HG02938 (cell line): ENCODE data around the gene MYL4.
"Not testable (repeated sequence)": the region's sequence is repeated elsewhere in the genome, so short reads cannot be mapped to it uniquely, and the experiment has no call there.

ENCODE experiments used
- ATAC-seq: cut with Tn5 transposase; IDR thresholded peaks from one replicate; pipeline ENCODE4 v1.9.1; 2021; ENCODE audit warnings: mild to moderate bottlenecking, moderate library complexity; ENCODE audit not compliant: unreplicated experiment

Gene MYL4

DNA sequence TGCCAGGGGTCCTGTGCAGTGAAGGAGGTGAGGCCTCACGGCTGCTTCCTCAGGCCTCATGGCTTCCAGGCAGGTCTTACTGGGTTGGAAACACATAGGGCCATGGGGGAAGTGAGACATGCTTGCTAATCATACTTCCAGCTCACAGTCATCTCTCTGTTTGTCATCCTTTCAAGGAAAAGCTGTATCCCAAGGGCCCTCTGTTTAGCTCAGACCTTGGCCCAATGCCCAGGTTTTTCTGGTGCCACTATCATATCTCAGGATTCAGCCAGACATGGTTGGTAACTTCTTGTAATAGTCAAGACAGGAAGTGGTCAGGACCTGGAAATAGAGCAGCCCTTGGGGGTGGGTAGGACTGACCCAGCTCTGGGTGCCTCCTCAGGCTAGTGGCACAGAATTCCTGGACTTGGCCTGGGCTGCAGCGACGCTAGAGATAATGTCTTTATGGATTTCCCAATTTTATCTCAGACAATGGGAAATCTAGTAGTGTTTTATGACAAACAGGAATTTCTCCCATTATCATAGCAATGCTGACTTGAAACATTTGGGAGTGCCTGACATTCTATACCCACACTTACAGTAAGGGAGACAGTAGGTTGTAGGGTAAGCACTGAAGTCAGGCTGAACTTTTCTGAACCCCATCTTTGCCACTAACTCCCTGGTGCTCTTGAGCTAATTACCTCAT, 31.0 kb downstream of the MYL4 start:
- no peak for ATAC-seq

DNA sequence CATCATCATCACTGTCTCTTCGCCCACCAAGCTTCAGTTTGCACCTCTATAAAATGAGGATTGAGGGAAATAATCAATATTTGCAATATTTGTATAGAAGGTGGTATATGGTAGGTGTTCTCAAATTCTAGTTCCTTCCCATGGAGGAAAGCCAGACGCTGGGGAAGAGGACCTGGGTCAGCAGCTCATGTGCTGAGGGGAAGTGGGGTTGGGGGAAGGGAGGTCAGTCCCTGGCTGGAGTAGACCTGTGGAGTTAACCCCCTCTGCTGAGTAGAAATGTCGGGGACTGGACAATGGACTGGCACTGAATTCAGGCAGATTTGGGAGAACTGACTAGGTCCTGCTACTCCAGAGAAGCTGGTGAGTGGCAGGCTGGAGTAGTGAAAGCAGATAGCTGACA, 31.7 kb downstream of the MYL4 start:
- ATAC-seq = no peak

DNA sequence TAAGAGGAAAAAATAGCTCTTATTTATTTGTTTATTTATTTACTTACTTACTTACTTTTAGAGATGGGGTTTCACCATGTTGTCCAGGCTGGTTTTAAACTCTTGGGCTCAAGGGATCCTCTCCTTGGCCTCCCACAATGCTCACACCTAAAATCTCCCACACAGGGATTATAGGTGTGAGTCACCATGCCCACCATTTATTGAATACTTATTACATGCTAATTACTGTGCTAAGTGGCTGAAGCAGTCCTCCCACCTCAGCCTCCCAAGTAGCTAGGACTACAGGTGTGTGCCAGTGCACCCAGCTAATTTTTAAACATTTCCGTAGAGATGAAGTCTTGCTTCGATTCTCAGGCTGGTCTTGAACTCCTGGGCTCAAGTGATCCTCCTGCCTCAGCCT, 33.5 kb downstream of the MYL4 start:
- no peak for ATAC-seq

DNA sequence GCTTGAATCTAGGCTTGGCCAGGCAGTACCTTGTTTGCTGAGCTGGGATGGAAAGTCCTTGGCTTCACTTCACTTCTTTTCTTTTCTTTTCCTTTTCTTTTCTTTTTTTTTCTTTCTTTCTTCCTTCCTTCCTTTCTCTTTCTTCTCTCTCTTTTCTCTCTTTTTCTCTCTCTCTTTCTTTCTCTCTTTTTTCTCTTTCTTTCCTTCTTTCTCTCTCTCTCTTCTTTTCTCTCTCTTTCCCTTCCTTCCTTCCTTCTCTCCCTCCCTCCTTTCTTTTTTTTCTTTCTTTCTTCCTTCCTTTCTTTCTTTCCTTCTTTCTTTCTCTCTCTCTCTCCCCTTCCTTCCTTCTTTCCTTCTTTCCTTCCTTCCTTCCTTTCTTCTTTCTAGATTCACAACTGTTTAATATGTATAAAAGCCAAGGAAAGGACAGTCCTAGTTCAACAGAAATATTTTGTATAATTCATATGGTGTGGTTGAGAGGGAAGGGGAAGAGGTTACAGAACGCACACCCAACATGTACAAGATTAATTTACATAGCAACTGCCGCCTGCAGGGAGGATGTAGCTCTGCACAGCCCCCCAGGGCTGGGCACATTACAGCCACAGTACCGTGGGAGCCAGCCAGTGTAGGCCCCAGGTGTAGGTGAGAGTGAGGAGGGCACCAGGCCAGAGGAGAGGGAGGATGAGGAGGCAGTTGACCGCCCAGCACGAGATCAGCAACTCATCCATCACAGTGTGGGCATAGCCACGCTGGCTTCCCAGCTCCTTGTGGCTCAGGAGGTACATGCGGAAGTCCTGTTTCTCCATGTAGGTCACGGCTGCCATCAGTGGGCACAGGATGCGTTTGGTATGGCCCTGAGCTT, 34.8 kb downstream of the MYL4 start:
- no peak for ATAC-seq

DNA sequence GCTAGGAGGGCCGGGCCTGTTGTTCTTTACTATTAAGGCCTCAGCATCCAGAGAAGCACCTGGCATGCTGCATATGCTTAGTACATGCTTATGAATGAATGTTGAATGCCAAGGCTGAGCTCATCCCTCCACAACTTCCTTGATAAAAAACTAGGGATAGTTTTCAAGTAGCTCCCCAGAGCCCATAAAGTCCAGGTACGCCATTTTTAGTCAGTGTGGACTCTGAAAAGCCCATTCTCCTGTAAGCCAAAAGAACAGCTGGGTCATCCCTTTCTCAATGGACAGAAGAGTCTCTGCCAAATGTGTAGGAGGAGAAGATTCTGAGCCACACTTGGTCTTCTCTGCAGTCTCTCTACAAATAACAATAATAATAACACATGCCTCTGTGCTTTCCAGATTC, 35.5 kb downstream of the MYL4 start:
- ATAC-seq = no peak

DNA sequence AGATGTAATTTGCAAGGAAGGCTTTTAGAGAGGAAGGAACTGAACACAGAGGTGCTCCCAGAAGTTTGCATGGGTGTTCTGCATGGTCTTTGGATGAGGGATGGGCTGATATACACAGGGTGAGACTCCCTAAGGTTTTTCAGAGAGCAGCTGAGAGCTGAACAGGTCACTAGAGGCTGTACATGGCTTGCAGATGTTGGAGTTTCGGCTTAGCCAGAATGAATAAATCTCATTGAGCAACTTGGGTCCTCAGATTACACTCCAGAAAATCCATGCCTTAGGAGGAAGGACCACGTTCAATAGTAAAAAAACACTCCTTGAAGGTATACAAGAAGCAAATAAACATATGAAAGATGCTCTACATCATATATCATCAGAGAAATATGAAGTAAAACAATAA, 37.0 kb downstream of the MYL4 start:
- ATAC-seq = no peak

DNA sequence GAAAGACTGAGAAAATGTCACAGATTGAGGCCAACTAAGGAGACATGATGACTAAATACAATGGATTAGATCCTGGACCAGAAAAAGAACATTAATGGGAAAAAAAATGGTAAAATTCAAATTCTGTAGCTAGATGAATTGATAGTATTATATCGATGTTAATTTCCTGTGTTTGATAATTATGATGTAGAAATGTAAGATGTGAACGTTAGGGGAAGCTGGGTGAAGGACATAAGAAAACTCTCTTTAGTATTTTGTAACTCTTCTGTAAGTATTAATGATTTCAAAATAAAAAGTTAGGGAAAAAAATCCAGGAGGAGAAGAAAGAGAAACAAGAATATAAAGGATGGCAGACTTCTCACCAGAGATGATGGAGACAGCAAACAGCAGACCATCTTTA, 41.7 kb downstream of the MYL4 start:
- ATAC-seq = no peak

DNA sequence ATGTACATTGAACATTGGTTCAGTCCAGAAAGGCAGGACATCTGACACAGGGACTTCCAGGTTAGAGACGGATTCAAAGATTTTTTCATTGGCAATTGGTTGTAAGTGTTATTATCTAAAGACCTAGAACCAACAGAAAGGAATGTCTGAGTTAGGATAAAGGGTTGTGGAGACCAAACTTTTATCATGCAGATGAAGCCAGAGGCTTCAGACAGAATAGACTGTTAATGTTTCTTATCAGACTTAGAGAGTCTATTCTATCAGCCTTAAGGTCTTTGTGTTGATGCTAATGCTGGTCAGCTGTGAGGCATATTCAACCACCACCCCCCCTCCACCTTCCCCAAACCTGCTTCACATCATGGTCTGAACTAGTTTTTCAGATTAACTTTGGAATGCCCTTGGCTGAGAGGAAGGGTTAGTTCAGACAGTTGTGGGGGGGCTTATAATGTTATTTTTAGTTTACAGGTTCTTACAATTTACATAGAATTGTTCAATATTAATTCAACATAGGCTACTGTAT, 42.3 kb downstream of the MYL4 start:
- no peak for ATAC-seq

DNA sequence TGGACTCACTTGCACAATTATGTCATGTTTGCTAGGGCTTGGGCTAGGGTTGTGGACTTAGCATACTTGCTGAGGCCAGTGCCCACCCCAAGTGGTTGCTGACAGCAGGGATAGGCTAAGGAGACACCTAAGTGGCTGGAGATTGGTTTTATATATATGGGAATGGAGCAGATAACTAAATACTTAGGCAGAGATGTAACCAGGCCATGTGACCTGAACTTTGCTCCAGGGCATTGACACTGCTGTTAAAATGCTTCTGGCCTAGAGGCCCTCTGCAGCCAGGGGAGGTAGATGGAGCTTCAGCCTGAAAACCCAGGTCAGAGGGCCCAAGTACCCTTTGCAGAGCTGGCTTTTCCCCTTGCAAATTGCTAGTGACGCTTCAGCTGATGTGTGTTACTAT, 43.1 kb downstream of the MYL4 start:
- ATAC-seq = no peak

DNA sequence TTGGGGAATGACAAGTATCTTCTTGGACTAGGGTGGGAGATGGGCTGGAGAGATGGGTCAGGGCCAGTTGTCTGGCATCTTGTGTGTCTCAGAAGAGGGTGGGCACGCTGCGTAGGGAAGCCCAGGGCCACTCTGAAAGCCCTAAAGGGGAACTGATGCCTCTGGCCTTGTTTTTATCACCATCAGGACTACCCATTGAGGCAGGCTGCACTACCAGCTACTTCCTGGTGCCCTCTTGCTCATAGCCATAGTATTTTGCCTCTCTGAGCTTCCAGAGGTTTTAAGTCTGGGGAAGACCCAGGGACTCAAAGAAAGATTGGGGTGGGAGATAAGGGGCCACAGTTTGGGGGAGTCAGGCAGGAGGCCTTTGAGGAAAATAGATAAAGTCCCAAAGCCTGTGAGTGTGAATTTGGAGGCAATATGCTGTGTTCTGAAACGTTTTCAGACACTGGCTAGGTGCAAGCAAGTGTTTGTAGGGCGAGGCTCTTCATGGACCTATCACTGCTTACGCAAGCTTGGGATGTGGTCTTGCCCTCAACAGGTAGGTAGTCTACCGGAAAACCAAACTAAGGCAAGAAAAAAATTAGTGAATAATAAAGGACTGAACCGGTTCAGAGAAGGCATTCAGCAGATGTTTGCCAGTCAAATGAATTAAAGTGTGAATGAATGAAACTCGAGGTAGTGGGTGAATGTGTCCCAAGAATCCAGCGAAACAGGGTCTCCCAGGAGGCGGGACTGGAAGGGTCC, 43.8 kb downstream of the MYL4 start:
- no peak for ATAC-seq

DNA sequence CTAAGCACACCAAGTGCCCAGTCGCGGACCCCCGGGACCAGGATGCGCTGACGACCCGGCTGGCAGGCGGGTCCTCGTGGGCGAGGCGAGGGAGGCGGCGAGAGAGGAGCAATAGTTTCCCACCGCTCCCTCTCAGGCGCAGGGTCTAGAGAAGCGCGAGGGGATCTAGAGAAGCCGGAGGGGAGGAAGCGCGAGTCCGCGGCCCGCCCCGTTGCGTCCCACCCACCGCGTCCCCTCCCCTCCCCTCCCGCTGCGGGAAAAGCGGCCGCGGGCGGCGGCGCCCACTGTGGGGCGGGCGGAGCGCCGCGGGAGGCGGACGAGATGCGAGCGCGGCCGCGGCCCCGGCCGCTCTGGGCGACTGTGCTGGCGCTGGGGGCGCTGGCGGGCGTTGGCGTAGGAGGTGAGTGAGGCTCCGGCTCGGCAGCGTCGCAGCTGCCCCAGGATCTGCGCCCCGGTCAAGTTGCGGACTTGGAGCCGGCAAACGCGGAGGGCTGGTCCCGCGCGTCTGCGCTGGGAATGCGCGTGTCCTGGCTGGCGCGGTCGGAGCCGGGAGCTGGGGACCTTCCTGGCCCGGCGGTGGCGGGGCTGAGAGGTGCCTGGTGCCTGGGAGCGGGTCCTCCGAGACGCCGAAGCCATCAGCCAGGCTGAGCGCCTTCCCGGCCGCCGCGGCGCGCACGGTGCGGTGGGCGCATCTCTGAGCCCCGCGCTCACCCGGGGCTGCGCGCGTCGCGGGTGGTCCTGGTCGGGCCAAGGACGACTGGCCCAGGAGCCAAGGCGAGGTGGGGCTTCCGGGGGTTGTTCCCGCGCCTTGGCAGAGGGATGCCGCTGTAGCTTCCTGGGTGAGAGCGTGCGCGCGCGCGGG, 44.6 kb downstream of the MYL4 start, which contains the start of gene ITGB3:
TSS of gene ITGB3 (plus strand) at position 287 of the 862 bp plus-strand sequence. CDS start at position 322, 35 bp downstream.
- no peak for ATAC-seq

DNA sequence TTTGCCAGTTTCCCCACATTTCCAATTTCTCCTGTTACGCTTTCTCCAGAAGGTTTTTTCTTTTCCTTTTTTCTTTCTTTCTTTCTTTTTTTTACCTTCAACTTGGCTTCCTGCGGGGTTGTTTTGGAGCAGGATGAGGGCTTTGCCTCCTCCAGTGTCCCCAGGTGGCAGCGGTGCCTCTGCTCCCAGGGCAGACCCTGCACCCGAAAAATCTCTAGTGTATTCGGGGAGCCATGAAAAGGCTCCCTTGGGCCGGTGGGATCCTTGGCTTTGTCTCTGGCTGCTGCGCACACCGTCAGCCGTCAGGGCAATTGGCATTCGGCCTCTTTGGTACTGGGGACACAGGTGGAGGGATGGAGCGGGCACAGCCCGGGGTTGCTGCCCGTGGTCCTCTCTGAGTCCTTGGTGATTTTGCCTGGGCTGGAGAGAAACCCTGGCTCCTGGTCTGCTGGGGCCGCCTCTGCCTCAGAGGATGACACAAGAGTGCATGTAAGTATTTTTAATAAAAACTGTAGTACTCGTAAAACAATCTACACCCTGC, 45.3 kb downstream of the MYL4 start:
- no peak for ATAC-seq

DNA sequence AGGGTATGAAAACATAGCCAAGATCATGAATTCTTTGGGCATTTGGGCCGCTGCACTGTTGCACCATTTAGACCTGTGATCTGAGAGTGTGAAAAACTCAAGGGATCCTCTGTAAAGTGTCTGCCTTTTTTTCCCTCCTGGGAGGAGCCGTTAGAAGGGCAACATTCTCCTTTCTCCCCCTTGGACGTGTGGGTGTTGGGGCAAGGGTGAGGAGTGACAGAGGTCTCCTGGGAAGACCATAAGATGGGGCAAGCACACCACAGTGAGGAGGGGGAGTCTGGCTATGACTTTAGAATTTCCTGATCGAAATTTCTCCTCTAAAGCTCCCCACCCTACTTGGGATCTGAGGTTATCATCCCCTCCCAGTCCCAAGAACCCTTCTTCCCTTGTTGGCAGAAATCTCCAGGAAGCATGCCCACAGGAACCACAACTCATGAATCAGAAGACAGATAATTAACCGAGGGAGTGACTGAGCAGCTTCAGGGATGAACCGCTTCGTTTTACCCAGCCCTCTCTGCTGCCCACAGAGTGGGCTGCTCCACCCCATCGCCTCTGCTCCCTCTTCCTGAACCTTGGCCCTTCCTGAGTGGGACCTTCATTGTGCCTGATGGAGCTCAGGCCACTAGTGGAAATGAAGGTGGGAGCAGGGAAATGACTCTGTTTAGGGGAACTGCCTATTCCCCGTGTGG, 48.6 kb downstream of the MYL4 start:
- no peak for ATAC-seq

DNA sequence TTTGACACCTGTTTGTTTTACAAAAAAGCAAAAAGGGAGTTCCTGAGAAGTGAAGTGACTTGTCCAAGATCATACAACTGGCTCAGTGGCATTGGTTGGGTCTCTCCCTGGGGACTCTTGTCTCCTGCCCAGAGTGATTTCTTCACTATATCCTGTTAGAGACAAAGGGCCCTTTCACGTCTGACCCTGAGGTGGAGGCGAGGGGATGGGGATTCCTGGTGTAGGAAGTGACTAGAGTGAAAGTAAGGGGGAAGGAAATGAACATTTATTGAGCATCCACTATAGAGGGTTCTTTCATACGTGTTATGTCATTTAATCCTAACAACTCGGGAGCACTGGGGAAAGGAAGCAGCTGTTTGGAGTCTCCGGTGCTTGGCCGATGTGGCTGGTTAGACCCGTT, 53.4 kb downstream of the MYL4 start:
- ATAC-seq = no peak

DNA sequence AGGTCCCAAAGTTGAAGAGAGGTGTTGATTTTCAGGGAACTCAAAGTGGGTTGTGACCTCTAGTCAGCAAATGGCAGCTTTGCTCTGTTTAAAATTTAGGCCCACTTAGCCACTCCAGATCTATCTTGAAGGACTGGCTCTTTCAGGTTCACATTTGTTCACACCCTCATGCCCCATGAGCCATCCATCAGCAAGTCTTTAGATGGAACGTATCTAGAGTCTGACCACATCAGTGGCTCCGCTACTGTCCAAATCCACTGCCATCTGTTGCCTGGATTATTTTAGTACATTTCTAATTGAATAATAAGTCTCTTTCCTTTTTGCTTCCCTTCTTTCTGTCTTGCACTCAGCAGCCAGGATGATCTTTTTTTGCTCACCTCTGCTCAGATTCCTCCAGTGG, 55.0 kb downstream of the MYL4 start:
- ATAC-seq = no peak

DNA sequence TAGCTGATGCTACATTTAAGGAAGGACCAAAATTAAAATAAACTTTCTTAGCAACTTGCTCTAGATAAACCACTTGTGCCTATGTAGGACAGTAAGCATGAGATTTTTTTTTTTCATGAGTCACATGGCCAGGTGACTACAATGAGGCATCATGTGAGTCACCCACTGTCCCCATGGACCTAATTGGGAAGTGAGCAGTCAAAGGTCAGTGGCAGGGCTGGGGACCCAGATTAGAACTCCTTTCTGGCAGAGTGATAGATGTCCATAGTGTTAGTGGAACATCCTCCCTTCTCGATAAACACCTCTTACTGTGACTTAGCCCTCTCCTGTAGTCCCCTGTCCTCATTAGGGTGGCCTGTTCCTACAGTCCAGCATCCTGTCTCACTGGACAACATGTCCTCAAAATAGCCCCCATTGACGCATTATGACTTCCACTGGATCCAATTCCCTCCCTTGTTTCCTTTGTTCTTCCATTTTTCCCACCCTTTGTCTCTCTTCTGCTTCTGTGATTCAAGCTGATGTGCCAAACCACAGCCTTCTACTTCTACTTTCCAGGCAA, 56.9 kb downstream of the MYL4 start:
- ATAC-seq = no peak

DNA sequence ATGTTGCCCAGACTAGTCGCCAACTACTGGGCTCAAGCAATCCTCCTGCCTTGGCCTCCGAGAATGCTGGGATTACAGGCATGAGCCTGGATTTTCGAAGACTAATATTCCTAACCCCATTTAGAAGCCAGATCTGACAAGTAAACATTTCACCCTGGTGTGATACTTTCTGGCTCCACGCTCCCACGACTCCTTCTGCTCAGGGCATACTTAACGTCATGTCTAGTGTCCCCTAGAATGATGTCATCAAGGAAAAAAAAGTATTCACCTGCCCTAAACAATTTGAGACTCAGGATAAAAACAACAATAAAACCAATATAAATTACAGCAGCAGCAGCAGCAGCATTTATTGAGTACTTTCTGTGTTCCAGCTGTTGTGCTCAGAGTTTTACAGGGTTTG, 57.6 kb downstream of the MYL4 start:
- ATAC-seq = no peak

DNA sequence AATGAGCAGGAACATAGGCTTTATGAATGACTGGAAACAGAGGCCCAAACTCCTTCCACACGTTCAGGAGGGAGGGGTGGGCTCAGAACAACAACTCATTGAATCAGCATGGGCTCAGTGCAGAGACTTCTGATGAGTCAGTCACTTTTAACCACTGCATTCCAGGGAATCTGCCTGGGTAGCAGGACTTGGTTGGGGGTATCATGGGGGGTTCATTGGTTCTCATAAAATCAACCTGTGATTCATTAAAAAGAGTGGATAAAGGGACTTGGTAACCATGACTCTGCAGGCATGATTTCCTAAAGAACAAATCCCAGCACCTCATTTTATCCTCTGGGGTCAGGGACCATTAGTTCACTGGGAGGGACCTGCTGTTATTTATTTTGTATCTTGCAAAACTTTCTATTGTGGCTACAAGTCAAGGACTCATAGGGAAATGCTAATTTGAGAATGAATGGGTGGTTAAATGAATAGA, 58.2 kb downstream of the MYL4 start:
- ATAC-seq = no peak

DNA sequence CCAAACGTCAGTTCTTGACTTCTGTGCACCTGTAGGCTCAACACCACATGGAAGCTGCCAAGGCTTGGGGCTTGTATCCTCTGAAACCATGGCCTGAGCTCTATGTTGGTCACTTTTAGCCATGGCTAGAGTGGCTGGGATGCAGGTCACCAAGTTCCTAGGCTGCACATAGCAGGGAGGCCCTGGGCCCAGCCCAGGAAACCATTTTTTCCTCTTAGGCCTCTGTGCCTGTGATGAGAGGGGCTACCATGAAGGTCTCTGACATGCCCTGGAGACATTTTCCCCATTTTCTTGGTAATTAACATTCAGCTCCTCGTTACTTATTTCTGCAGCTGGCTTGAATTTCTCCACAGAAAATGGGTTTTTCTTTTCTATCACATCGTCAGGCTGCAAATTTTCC, 59.8 kb downstream of the MYL4 start:
- ATAC-seq = not testable (repeated sequence)
